H9 (cell line): ENCODE measurements around the gene AMER2. TPM values are rescaled to one million over a fixed set of nuclear protein-coding genes. Genes with fewer than 3 reads are reported as not detected.

Experiments used
- DNase-seq: peaks from one replicate; pipeline ENCODE4 v3.0.0-alpha.2; 2017
- H2AFZ ChIP-seq: one replicate; pipeline ENCODE4 v1.6.1; 2013; ENCODE audit warnings: mild to moderate bottlenecking, low read length, control low read depth, moderate library complexity
- H2AK5ac ChIP-seq: 2 replicates; pipeline ENCODE4 v1.6.1; 2013; ENCODE audit warnings: low read length, control low read depth, mixed read lengths; ENCODE audit not compliant: insufficient read length
- H2BK120ac ChIP-seq: one replicate; pipeline ENCODE4 v1.6.1; 2013; ENCODE audit warnings: low read depth, mild to moderate bottlenecking, low read length, control low read depth, inconsistent platforms; ENCODE audit not compliant: poor library complexity, severe bottlenecking
- H2BK12ac ChIP-seq: 2 replicates; pipeline ENCODE4 v1.6.1; 2013; ENCODE audit warnings: low read length, control low read depth, mixed read lengths, low read depth; ENCODE audit not compliant: insufficient read length
- H2BK15ac ChIP-seq: 2 replicates; pipeline ENCODE4 v1.6.1; 2013; ENCODE audit warnings: low read depth, low read length, control low read depth
- H2BK20ac ChIP-seq: one replicate; pipeline ENCODE4 v1.6.1; 2013; ENCODE audit warnings: low read depth, mild to moderate bottlenecking, low read length, control low read depth, inconsistent platforms; ENCODE audit not compliant: poor library complexity, severe bottlenecking
- H2BK5ac ChIP-seq: 2 replicates; pipeline ENCODE4 v1.6.1; 2013; ENCODE audit warnings: low read length, control low read depth, mixed read lengths; ENCODE audit not compliant: insufficient read length
- H3K14ac ChIP-seq: 2 replicates; pipeline ENCODE4 v1.6.1; 2013; ENCODE audit warnings: low read length, control low read depth; ENCODE audit not compliant: insufficient read depth
- H3K18ac ChIP-seq: 2 replicates; pipeline ENCODE4 v1.6.1; 2013; ENCODE audit warnings: low read depth, mild to moderate bottlenecking, mixed read lengths, low read length, control low read depth; ENCODE audit not compliant: insufficient read length
- H3K23ac ChIP-seq: 2 replicates; pipeline ENCODE4 v1.6.1; 2013; ENCODE audit warnings: low read length, control low read depth, mixed read lengths, low read depth; ENCODE audit not compliant: insufficient read length
- H3K23me2 ChIP-seq: 2 replicates; pipeline ENCODE4 v1.6.1; 2013; ENCODE audit warnings: low read depth, mild to moderate bottlenecking, mixed read lengths, low read length, control low read depth; ENCODE audit not compliant: insufficient read length, poor library complexity, severe bottlenecking
- H3K27ac ChIP-seq: 2 replicates; pipeline ENCODE4 v1.5.1; 2013; ENCODE audit warnings: low read length, control low read depth, mixed read lengths, low read depth; ENCODE audit not compliant: insufficient read length
- H3K27me3 ChIP-seq: 2 replicates; pipeline ENCODE4 v1.6.1; 2013; ENCODE audit warnings: low read length, control low read depth, inconsistent platforms; ENCODE audit not compliant: insufficient read depth
- H3K4ac ChIP-seq: 2 replicates; pipeline ENCODE4 v1.6.1; 2013; ENCODE audit warnings: low read depth, mild to moderate bottlenecking, control low read depth, inconsistent platforms, low read length, moderate library complexity
- H3K4me1 ChIP-seq: 2 replicates; pipeline ENCODE4 v1.6.1; 2013; ENCODE audit warnings: low read length, control low read depth, inconsistent platforms; ENCODE audit not compliant: insufficient read depth
- H3K4me2 ChIP-seq: 2 replicates; pipeline ENCODE4 v1.6.1; 2013; ENCODE audit warnings: low read length, control low read depth, mixed read lengths; ENCODE audit not compliant: insufficient read length, insufficient read depth
- H3K56ac ChIP-seq: 2 replicates; pipeline ENCODE4 v1.6.1; 2013; ENCODE audit warnings: low read depth, mild to moderate bottlenecking, mixed read lengths, low read length, control low read depth; ENCODE audit not compliant: insufficient read length
- H3K79me1 ChIP-seq: 2 replicates; pipeline ENCODE4 v1.6.1; 2013; ENCODE audit warnings: low read depth, mild to moderate bottlenecking, moderate library complexity, low read length, control low read depth, inconsistent platforms; ENCODE audit not compliant: insufficient read depth, poor library complexity, severe bottlenecking
- H3K79me2 ChIP-seq: 2 replicates; pipeline ENCODE4 v1.6.1; 2013; ENCODE audit warnings: low read length, control low read depth, inconsistent platforms; ENCODE audit not compliant: insufficient read depth
- H3K9ac ChIP-seq: 2 replicates; pipeline ENCODE4 v1.6.1; 2013; ENCODE audit warnings: low read length, control low read depth, mixed read lengths; ENCODE audit not compliant: insufficient read length; ENCODE audit errors: extremely low read depth
- H3K9me3 ChIP-seq: one replicate; pipeline ENCODE4 v1.6.1; 2013; ENCODE audit warnings: low read depth, low read length, inconsistent platforms; ENCODE audit not compliant: control insufficient read depth
- H3T11ph ChIP-seq: one replicate; pipeline ENCODE4 v1.6.1; 2013; ENCODE audit warnings: mild to moderate bottlenecking, low read length, control low read depth, inconsistent platforms
- H4K20me1 ChIP-seq: one replicate; pipeline ENCODE4 v1.6.1; 2013; ENCODE audit not compliant: control insufficient read depth, insufficient read length, insufficient read depth
- H4K5ac ChIP-seq: 2 replicates; pipeline ENCODE4 v1.6.1; 2013; ENCODE audit warnings: low read depth, mild to moderate bottlenecking, mixed read lengths, low read length, control low read depth; ENCODE audit not compliant: insufficient read length
- H4K8ac ChIP-seq: replicated peaks from 2 replicates; pipeline ENCODE4 v1.6.1; 2013; ENCODE audit warnings: low read length, control low read depth, mixed read lengths, low read depth; ENCODE audit not compliant: insufficient read length
- H4K91ac ChIP-seq: 2 replicates; pipeline ENCODE4 v1.6.1; 2013; ENCODE audit warnings: low read depth, mild to moderate bottlenecking, moderate library complexity, mixed read lengths, low read length, control low read depth; ENCODE audit not compliant: insufficient read length
- H3K27ac Mint-ChIP-seq, 3 experiments: 2 replicates in 2 of 3; 3 replicates in 1 of 3; pipeline ENCODE4 v1.8.0; 2020 to 2021; ENCODE audit warnings: mixed read lengths in 3 of 3, mild to moderate bottlenecking in 1 of 3, moderate library complexity in 1 of 3
- H3K27me3 Mint-ChIP-seq: 2 replicates; pipeline ENCODE4 v1.8.0; 2021; ENCODE audit warnings: low read depth, mild to moderate bottlenecking, moderate library complexity, mixed read lengths
- H3K36me3 Mint-ChIP-seq, 3 experiments: 2 replicates in 2 of 3; 3 replicates in 1 of 3; pipeline ENCODE4 v1.8.0; 2020 to 2021; ENCODE audit warnings: low read depth in 3 of 3, mixed read lengths in 3 of 3; ENCODE audit not compliant: insufficient read depth in 1 of 3
- H3K4me1 Mint-ChIP-seq, 2 experiments: 2 replicates each; pipeline ENCODE4 v1.8.0; 2020; ENCODE audit warnings: mixed read lengths in 2 of 2
- H3K4me3 Mint-ChIP-seq, 2 experiments: 2 replicates in 1 of 2; 3 replicates in 1 of 2; pipeline ENCODE4 v1.8.0; 2020 to 2021; ENCODE audit warnings: mild to moderate bottlenecking in 2 of 2, mixed read lengths in 2 of 2, moderate library complexity in 1 of 2
- H3K9me3 Mint-ChIP-seq, 2 experiments: 2 replicates in 1 of 2; 3 replicates in 1 of 2; pipeline ENCODE4 v1.8.0; 2020; ENCODE audit warnings: mild to moderate bottlenecking in 2 of 2, mixed read lengths in 2 of 2, moderate library complexity in 1 of 2
- CTCF ChIP-seq: fragments of 200-600 bp; sonication (generic); conservative IDR thresholded peaks from 3 replicates; pipeline ENCODE4 v1.8.0; 2021; ENCODE audit warnings: antibody characterized with exemption, mild to moderate bottlenecking
- WGBS: extraction: QIAGEN DNeasy Blood & Tissue Kit; methylation state at CpG from one replicate; pipeline ENCODE4 v1.1.7; 2013; ENCODE audit warnings: missing lambda C conversion rate, low lambda C conversion rate, mixed read lengths; ENCODE audit not compliant: insufficient read length; ENCODE audit errors: extremely low coverage; 5-methylcytosine and 5-hydroxymethylcytosine counted together
- total RNA-seq: library from RNA; stranded (reverse); gene quantifications from 2 replicates; pipeline ENCODE4 v1.2.1, GENCODE V29; 2021

Gene AMER2
- total RNA-seq, 1 experiment from 2014 or later = 0.02 TPM

- H4K5ac ChIP-seq = no peak overlapping the region
- no peak overlapping the region for H3K4ac ChIP-seq
- H3K27ac ChIP-seq = no peak overlapping the region
- DNase-seq = no peak
- H2AFZ ChIP-seq = no peak overlapping the region
- no peaks in the 10 kb centered on the region for H3K4me1 Mint-ChIP-seq
- no peak overlapping the region for H3T11ph ChIP-seq
- peaks cover 20% of the 10 kb centered on the region for H3K27me3 Mint-ChIP-seq
- no peak overlapping the region for H2BK12ac ChIP-seq
- H3K27me3 ChIP-seq = no peaks in the 10 kb centered on the region
- H3K56ac ChIP-seq = no peak overlapping the region
- no peak overlapping the region for H3K9ac ChIP-seq
- no peaks in the 10 kb centered on the region for H3K23me2 ChIP-seq
- no peak overlapping the region for H4K91ac ChIP-seq
- no peaks in the 10 kb centered on the region for H3K4me1 ChIP-seq
- no peaks in the 10 kb centered on the region for H3K79me1 ChIP-seq
- no peak overlapping the region for H3K27ac Mint-ChIP-seq
- TF ChIP-seq CTCF = no peak
- H3K36me3 Mint-ChIP-seq = no peaks in the 10 kb centered on the region
- no peak overlapping the region for H2BK5ac ChIP-seq
- H2BK20ac ChIP-seq = no peak overlapping the region
- no peak overlapping the region for H2BK15ac ChIP-seq
- no CpG with 5 or more reads among the region's 8 CpGs for WGBS
- H3K4me3 Mint-ChIP-seq = no peak overlapping the region
- H3K14ac ChIP-seq = no peak overlapping the region
- H3K4me2 ChIP-seq = no peak overlapping the region
- no peaks in the 10 kb centered on the region for H3K79me2 ChIP-seq
- H4K20me1 ChIP-seq = no peaks in the 10 kb centered on the region
- H2BK120ac ChIP-seq = no peak overlapping the region
- H3K9me3 Mint-ChIP-seq = peaks cover 3 to 4% of the 10 kb centered on the region in 2 experiments; a peak in 3 of 5 replicates
- no peak overlapping the region for H4K8ac ChIP-seq
- no peak overlapping the region for H3K23ac ChIP-seq
- H3K18ac ChIP-seq = no peak overlapping the region
- H3K9me3 ChIP-seq = no peaks in the 10 kb centered on the region
- H2AK5ac ChIP-seq = no peak overlapping the region
These were observed 20.4 kb upstream of the AMER2 start for GRCh38 chr13:25192489-25192888.
